ENCODE data around the gene MAPT. TPM values are rescaled to one million over a fixed set of nuclear protein-coding genes. Genes with fewer than 3 reads are reported as not detected.

MAPT gene
- total and polyA plus RNA-seq, 2 of the 13 experiments (the other 11 are each of a cell fraction or from before 2014, with no cell fraction given), result 2.1 to 2.8 TPM

DNA sequence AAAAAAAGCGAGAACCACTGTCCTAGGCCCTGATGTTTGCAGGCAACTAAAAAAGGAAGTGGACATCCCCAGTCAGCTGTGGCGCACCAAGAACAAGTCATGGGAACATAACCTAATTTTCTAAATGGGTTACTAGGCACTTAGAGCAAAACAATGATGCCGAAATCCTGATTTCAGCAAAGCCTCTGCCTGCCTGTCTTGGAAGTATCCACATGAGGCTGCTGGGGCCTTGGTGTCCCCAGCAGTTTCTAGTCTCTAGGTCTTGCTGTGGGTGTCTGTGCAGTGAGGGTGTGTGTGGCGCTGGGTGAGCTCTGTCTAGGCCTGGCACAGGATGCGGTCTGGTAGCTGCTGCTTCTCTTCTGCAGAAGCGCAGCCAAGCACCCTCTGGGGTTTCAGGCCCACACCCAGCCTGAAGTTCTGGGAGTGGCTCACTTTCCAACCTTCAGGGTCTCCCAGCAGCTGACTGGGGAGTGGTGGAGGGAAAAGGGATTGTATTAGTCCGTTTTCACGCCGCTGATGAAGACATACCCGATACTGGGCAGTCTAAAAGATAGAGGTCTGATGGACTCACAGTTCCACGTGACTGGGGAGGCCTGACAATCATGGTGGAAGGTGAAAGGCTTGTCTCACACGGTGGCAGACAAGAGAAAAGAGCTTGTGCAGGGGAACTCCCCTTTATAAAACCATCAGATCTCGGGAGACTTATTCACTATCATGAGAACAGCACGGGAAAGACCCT lies 125.8 kb downstream of the MAPT start:
- POLR2A ChIA-PET, result interaction anchor here (1.3 kb wide), 1 partner anchor 16 kb away, joined by 3 read pairs; no protein-coding TSS in a partner anchor

More for the DNA sequence above, 125.8 kb downstream of the MAPT start:
- TF ChIP-seq ZNF780A (CRISPR knock-in tag; IDR thresholded peaks at IDR 0.05), result no peak
- no peak for TF ChIP-seq MAFG (CRISPR knock-in tag; IDR thresholded peaks at IDR 0.05)
- TF ChIP-seq ASH2L (IDR thresholded peaks at IDR 0.05; ENCODE audit: insufficient read length, low read depth, low read length), result no peak
- TF ChIP-seq TCF7L2 (IDR thresholded peaks at IDR 0.05; ENCODE audit: low read depth, low read length), result no peak
- no peak for TF ChIP-seq GATA4 (IDR thresholded peaks at IDR 0.05; ENCODE audit: borderline replicate concordance, low read depth)
- TF ChIP-seq ZNF430 (CRISPR knock-in tag; IDR thresholded peaks at IDR 0.05), result no peak
- no peak for TF ChIP-seq ZNF12 (CRISPR knock-in tag; IDR thresholded peaks at IDR 0.05)
- TF ChIP-seq ZNF343 (CRISPR knock-in tag; IDR thresholded peaks at IDR 0.05), result no peak
- TF ChIP-seq RELA (CRISPR knock-in tag; IDR thresholded peaks at IDR 0.05), result no peak
- TF ChIP-seq, protein P1, sequence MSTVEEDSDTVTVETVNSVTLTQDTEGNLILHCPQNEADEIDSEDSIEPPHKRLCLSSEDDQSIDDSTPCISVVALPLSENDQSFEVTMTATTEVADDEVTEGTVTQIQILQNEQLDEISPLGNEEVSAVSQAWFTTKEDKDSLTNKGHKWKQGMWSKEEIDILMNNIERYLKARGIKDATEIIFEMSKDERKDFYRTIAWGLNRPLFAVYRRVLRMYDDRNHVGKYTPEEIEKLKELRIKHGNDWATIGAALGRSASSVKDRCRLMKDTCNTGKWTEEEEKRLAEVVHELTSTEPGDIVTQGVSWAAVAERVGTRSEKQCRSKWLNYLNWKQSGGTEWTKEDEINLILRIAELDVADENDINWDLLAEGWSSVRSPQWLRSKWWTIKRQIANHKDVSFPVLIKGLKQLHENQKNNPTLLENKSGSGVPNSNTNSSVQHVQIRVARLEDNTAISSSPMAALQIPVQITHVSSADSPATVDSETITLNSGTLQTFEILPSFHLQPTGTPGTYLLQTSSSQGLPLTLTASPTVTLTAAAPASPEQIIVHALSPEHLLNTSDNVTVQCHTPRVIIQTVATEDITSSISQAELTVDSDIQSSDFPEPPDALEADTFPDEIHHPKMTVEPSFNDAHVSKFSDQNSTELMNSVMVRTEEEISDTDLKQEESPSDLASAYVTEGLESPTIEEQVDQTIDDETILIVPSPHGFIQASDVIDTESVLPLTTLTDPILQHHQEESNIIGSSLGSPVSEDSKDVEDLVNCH (CRISPR knock-in tag; IDR thresholded peaks at IDR 0.05), result no peak
- no peak for TF ChIP-seq FOSL1 (CRISPR knock-in tag; IDR thresholded peaks at IDR 0.05; ENCODE audit: borderline replicate concordance)
- TF ChIP-seq JARID2 (CRISPR knock-in tag; IDR thresholded peaks at IDR 0.05; ENCODE audit: insufficient replicate concordance), result no peak
- TF ChIP-seq, protein P2, sequence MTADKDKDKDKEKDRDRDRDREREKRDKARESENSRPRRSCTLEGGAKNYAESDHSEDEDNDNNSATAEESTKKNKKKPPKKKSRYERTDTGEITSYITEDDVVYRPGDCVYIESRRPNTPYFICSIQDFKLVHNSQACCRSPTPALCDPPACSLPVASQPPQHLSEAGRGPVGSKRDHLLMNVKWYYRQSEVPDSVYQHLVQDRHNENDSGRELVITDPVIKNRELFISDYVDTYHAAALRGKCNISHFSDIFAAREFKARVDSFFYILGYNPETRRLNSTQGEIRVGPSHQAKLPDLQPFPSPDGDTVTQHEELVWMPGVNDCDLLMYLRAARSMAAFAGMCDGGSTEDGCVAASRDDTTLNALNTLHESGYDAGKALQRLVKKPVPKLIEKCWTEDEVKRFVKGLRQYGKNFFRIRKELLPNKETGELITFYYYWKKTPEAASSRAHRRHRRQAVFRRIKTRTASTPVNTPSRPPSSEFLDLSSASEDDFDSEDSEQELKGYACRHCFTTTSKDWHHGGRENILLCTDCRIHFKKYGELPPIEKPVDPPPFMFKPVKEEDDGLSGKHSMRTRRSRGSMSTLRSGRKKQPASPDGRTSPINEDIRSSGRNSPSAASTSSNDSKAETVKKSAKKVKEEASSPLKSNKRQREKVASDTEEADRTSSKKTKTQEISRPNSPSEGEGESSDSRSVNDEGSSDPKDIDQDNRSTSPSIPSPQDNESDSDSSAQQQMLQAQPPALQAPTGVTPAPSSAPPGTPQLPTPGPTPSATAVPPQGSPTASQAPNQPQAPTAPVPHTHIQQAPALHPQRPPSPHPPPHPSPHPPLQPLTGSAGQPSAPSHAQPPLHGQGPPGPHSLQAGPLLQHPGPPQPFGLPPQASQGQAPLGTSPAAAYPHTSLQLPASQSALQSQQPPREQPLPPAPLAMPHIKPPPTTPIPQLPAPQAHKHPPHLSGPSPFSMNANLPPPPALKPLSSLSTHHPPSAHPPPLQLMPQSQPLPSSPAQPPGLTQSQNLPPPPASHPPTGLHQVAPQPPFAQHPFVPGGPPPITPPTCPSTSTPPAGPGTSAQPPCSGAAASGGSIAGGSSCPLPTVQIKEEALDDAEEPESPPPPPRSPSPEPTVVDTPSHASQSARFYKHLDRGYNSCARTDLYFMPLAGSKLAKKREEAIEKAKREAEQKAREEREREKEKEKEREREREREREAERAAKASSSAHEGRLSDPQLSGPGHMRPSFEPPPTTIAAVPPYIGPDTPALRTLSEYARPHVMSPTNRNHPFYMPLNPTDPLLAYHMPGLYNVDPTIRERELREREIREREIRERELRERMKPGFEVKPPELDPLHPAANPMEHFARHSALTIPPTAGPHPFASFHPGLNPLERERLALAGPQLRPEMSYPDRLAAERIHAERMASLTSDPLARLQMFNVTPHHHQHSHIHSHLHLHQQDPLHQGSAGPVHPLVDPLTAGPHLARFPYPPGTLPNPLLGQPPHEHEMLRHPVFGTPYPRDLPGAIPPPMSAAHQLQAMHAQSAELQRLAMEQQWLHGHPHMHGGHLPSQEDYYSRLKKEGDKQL (CRISPR knock-in tag; IDR thresholded peaks at IDR 0.05; ENCODE audit: low read depth), result no peak
- no peak for TF ChIP-seq KDM6A (CRISPR knock-in tag; IDR thresholded peaks at IDR 0.05; ENCODE audit: low read depth)
- no peak for TF ChIP-seq MEIS1 (CRISPR knock-in tag; IDR thresholded peaks at IDR 0.05; ENCODE audit: borderline replicate concordance)
- FAIRE-seq (no peak), ATAC-seq (no peak), DNase-seq (ENCODE audit: low spot score) (no peak)
- intact Hi-C loops (cut with micrococcal nuclease; ENCODE audit: unreplicated experiment) (no loop called here), in situ Hi-C loops (cut with HindIII; ENCODE audit: extremely low pct_ligation_motif_present, low pct_unique_long_range_greater_than_20kb) (loop anchor here (25.0 kb wide), 1 partner anchor 817 kb away; no protein-coding TSS in a partner anchor)
- no TSS peak for BruUV-seq (replicated peaks)
- Histone ChIP-seq H3K4me1 (ENCODE audit: insufficient read depth, low read length) (no peaks in the 10 kb centered on the region), H2AFZ (ENCODE audit: low read length) (no peak overlapping the region), H3K27me3 (ENCODE audit: control insufficient read depth in 1 of 2, insufficient read depth in 2 of 2, low read length in 2 of 2) (no peaks in the 10 kb centered on the region), H3K4me3 (replicated peaks in 1 of 3; ENCODE audit: insufficient read depth in 1 of 3, low read depth in 2 of 3, low read length in 3 of 3) (no peak overlapping the region), H4K20me1 (ENCODE audit: insufficient read depth, low read length) (no peaks in the 10 kb centered on the region), H3K79me2 (ENCODE audit: insufficient read depth, low read length) (no peaks in the 10 kb centered on the region), H3K27ac (ENCODE audit: extremely low read length, insufficient read depth, low read length) (no peak overlapping the region), H3K36me3 (replicated peaks in 1 of 2; ENCODE audit: control insufficient read depth in 1 of 2, insufficient read depth in 2 of 2, low read length in 2 of 2) (no peaks in the 10 kb centered on the region; a peak in 1 of 5 replicates), H3K4me2 (ENCODE audit: low read depth, low read length) (no peak overlapping the region), H3K9ac (ENCODE audit: insufficient read depth, low read depth, low read length) (no peak overlapping the region), H3K9me3 (ENCODE audit: low read length) (no peaks in the 10 kb centered on the region)
- WGBS (ENCODE audit: low lambda C conversion rate), result 87% methylated on average over 14 of the region's 14 CpGs
- CTCF ChIA-PET (ENCODE audit: low intra/inter-chr PET ratio, low total read pairs), result no interaction called here

All from HepG2 (cell line).